Immature natural killer cell (primary cell): ENCODE data around the gene TUBGCP5. TPM values are rescaled to one million over a fixed set of nuclear protein-coding genes. Genes with fewer than 3 reads are reported as not detected.
"Not testable (repeated sequence)": the region's sequence is repeated elsewhere in the genome, so short reads cannot be mapped to it uniquely, and the experiment has no call there.

Source experiments
- DNase-seq, 3 donors: peaks; one replicate each; pipeline ENCODE4 v3.0.0; 2022; ENCODE audit warnings: mixed read lengths in 1 of 3
- H3K27ac Mint-ChIP-seq, 6 donors: one replicate each; pipeline ENCODE4 v1.8.0; 2020; ENCODE audit warnings: mixed read lengths in 6 of 6, mild to moderate bottlenecking in 5 of 6, inconsistent platforms in 4 of 6, moderate library complexity in 3 of 6
- H3K27me3 Mint-ChIP-seq, 3 donors: one replicate each; pipeline ENCODE4 v1.8.0; 2020 to 2021; ENCODE audit warnings: low read depth in 3 of 3, mild to moderate bottlenecking in 3 of 3, mixed read lengths in 3 of 3, moderate library complexity in 3 of 3, inconsistent platforms in 1 of 3
- H3K36me3 Mint-ChIP-seq, 3 donors: one replicate each; pipeline ENCODE4 v1.8.0; 2020; ENCODE audit warnings: mixed read lengths in 3 of 3, inconsistent platforms in 2 of 3, mild to moderate bottlenecking in 2 of 3
- H3K4me1 Mint-ChIP-seq, 2 donors: one replicate each; pipeline ENCODE4 v1.8.0; 2020; ENCODE audit warnings: inconsistent platforms in 2 of 2, mild to moderate bottlenecking in 2 of 2, mixed read lengths in 2 of 2, moderate library complexity in 1 of 2
- H3K4me3 Mint-ChIP-seq, 5 donors: one replicate each; pipeline ENCODE4 v1.8.0; 2020; ENCODE audit warnings: mild to moderate bottlenecking in 5 of 5, mixed read lengths in 5 of 5, inconsistent platforms in 3 of 5, moderate library complexity in 3 of 5
- H3K9me3 Mint-ChIP-seq, 6 donors: one replicate each; pipeline ENCODE4 v1.8.0; 2020; ENCODE audit warnings: mild to moderate bottlenecking in 6 of 6, mixed read lengths in 6 of 6, inconsistent platforms in 4 of 6, moderate library complexity in 3 of 6
- polyA plus RNA-seq, 3 donors: library from polyadenylated mRNA; unstranded; fragments of 300-500 nt; fragmentation: Illumina TruSeq; gene quantifications; one replicate each; pipeline ENCODE4 v1.2.3, GENCODE V29; 2021

TUBGCP5 gene
- polyA plus RNA-seq, 3 donors from 2014 or later, result 3.6 to 7.9 (median 4.8) TPM

GRCh38 chr15:23022156-23022555 lies 17.2 kb downstream of the TUBGCP5 start:
- no peak for DNase-seq
- no peaks in the 10 kb centered on the region for H3K27me3 Mint-ChIP-seq
- H3K4me3 Mint-ChIP-seq, result no peak overlapping the region
- H3K36me3 Mint-ChIP-seq, result peaks cover 10 to 46% (median 17%) of the 10 kb centered on the region in 3 donors
- no peaks in the 10 kb centered on the region for H3K9me3 Mint-ChIP-seq
- no peak overlapping the region for H3K27ac Mint-ChIP-seq
- H3K4me1 Mint-ChIP-seq, result no peaks in the 10 kb centered on the region

GRCh38 chr15:23014394-23015000 lies 24.9 kb downstream of the TUBGCP5 start:
- peaks cover 0 to 6% of the 10 kb centered on the region in 2 donors for H3K4me1 Mint-ChIP-seq
- no peaks in the 10 kb centered on the region for H3K9me3 Mint-ChIP-seq
- peaks cover 0 to 3% (median 0%) of the 10 kb centered on the region in 3 donors for H3K27me3 Mint-ChIP-seq
- no peak overlapping the region for H3K27ac Mint-ChIP-seq
- H3K4me3 Mint-ChIP-seq, result no peak overlapping the region
- H3K36me3 Mint-ChIP-seq, result peaks cover 17 to 36% (median 24%) of the 10 kb centered on the region in 3 donors
- DNase-seq, result no peak

- DNase-seq, result no peak
- H3K36me3 Mint-ChIP-seq, result peaks cover 17 to 38% (median 24%) of the 10 kb centered on the region in 3 donors
- peaks cover 0 to 6% of the 10 kb centered on the region in 2 donors for H3K4me1 Mint-ChIP-seq
- H3K27me3 Mint-ChIP-seq, result peaks cover 0 to 3% (median 0%) of the 10 kb centered on the region in 3 donors
- no peak overlapping the region for H3K27ac Mint-ChIP-seq
- H3K4me3 Mint-ChIP-seq, result no peak overlapping the region
- no peaks in the 10 kb centered on the region for H3K9me3 Mint-ChIP-seq
Measured at GRCh38 chr15:23013681-23014080, 25.7 kb downstream of the TUBGCP5 start.

- not testable (repeated sequence) for H3K4me3 Mint-ChIP-seq, DNase-seq, H3K4me1 Mint-ChIP-seq, H3K27ac Mint-ChIP-seq, H3K27me3 Mint-ChIP-seq, H3K9me3 Mint-ChIP-seq
- peaks cover 15 to 35% (median 24%) of the 10 kb centered on the region in 3 donors for H3K36me3 Mint-ChIP-seq
Measured at GRCh38 chr15:23012616-23013015, 26.8 kb downstream of the TUBGCP5 start.

DNA sequence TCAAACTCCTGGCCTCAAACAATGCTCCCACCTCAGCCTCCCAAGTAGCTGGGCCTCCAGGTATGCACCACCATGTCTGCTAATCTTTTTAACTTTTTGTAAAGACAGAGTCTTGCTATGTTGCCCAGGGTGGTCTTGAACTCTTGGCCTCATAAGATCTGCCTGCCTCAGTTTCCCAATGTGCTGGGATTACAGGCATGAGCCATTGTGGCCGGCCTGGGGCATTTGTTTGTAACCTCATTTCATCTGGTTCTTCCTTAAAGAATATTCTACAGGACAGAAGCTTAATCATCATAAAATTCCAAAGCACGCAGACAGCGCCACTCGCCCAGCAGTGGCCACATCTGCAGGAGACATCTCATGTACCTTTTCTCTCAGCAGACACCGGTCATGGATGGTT lies 35.6 kb downstream of the TUBGCP5 start:
- H3K9me3 Mint-ChIP-seq, result no peaks in the 10 kb centered on the region
- no peak overlapping the region for H3K4me3 Mint-ChIP-seq
- no peaks in the 10 kb centered on the region for H3K4me1 Mint-ChIP-seq
- H3K27me3 Mint-ChIP-seq, result peaks cover 0 to 2% (median 0%) of the 10 kb centered on the region in 3 donors
- no peak for DNase-seq
- H3K27ac Mint-ChIP-seq, result no peak overlapping the region
- peaks cover 24 to 64% (median 35%) of the 10 kb centered on the region in 3 donors for H3K36me3 Mint-ChIP-seq

DNA sequence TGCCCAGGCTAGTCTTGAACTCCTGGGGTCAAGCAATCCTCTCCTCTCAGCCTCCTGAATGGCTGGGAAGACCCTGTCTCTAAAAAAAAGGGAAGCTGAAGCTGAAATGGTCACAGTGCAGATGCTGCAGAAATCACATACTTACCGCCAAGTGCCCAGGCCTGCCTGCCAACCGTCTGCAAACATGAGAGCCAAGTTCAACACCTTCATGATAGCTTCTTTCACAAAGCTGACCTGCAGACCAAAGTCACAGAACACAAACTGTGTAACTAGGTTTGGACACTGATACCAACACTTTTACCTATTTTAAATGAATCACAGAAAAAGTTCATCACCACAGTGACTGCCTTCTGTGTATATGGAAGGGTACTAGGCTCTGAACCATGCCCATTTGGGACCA lies 36.4 kb downstream of the TUBGCP5 start:
- no peak for DNase-seq
- peaks cover 0 to 2% (median 0%) of the 10 kb centered on the region in 3 donors for H3K27me3 Mint-ChIP-seq
- H3K36me3 Mint-ChIP-seq, result peaks cover 24 to 61% (median 35%) of the 10 kb centered on the region in 3 donors
- H3K9me3 Mint-ChIP-seq, result no peaks in the 10 kb centered on the region
- H3K4me1 Mint-ChIP-seq, result no peaks in the 10 kb centered on the region
- no peak overlapping the region for H3K27ac Mint-ChIP-seq
- H3K4me3 Mint-ChIP-seq, result no peak overlapping the region

- DNase-seq, result no peak
- Mint-ChIP-seq H3K36me3 (peaks cover 16 to 31% (median 19%) of the 10 kb centered on the region in 3 donors), H3K27ac (peak overlapping the region in 1 of 6 donors; percentile 37), H3K4me1 (no peaks in the 10 kb centered on the region), H3K27me3 (peaks cover 0 to 4% (median 0%) of the 10 kb centered on the region in 3 donors), H3K4me3 (no peak overlapping the region), H3K9me3 (no peaks in the 10 kb centered on the region)
Measured at GRCh38 chr15:22995795-22996194, 43.6 kb downstream of the TUBGCP5 start.

DNA sequence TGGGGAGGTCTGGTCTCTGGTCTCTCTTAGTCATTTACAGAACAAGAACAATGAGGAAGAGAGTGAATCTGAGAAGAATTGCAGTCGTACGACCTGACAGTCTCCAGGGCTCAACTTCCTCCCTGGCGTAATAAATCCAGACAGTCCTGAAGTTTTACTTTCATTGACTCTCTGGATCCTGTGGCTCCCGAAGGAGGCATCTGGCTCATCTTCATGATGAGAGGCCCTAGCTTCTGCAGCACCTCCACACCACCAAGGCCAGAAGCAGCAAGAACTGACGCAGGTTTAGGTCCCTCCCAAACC lies 47.4 kb downstream of the TUBGCP5 start:
- Mint-ChIP-seq H3K4me3 (no peak overlapping the region), H3K27ac (no peak overlapping the region), H3K27me3 (peaks cover 0 to 2% (median 0%) of the 10 kb centered on the region in 3 donors), H3K9me3 (no peaks in the 10 kb centered on the region), H3K36me3 (peaks cover 12 to 18% (median 14%) of the 10 kb centered on the region in 3 donors), H3K4me1 (no peaks in the 10 kb centered on the region)
- DNase-seq, result no peak

- Mint-ChIP-seq H3K36me3 (peaks cover 4 to 10% (median 10%) of the 10 kb centered on the region in 3 donors), H3K27ac (no peak overlapping the region), H3K27me3 (peaks cover 0 to 2% (median 0%) of the 10 kb centered on the region in 3 donors), H3K4me1 (no peaks in the 10 kb centered on the region), H3K9me3 (no peaks in the 10 kb centered on the region), H3K4me3 (no peak overlapping the region)
- DNase-seq, result no peak
Measured at GRCh38 chr15:22989576-22990477, 49.5 kb downstream of the TUBGCP5 start.

- H3K4me3 Mint-ChIP-seq, result no peak overlapping the region
- DNase-seq, result no peak
- H3K27me3 Mint-ChIP-seq, result no peaks in the 10 kb centered on the region
- peaks cover 0 to 6% (median 5%) of the 10 kb centered on the region in 3 donors for H3K36me3 Mint-ChIP-seq
- no peaks in the 10 kb centered on the region for H3K4me1 Mint-ChIP-seq
- H3K9me3 Mint-ChIP-seq, result no peaks in the 10 kb centered on the region
- no peak overlapping the region for H3K27ac Mint-ChIP-seq
Measured at GRCh38 chr15:22988811-22989210, 50.6 kb downstream of the TUBGCP5 start.

DNA sequence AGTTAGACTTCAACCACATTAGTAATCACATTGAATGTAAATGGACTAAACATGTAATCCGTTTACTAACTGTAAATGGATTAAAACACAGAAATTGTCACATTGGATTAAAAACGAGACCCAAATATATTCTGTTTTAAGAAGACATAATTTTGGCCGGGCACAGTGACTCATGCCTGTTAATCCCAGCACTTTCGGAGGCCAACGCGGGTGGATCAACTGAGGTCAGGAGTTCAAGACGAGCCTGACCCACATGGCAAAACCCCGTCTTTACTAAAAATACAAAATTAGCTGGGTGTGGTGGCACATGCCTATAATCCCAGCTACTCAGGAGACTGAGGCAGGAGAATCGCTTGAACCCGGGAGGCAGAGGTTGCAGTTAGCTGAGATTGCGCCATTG lies 57.4 kb downstream of the TUBGCP5 start:
- H3K27ac Mint-ChIP-seq, DNase-seq, H3K36me3 Mint-ChIP-seq, H3K4me3 Mint-ChIP-seq, H3K9me3 Mint-ChIP-seq: not testable (repeated sequence)
- Mint-ChIP-seq H3K27me3 (peaks cover 9 to 24% (median 10%) of the 10 kb centered on the region in 3 donors), H3K4me1 (peaks cover 15 to 17% of the 10 kb centered on the region in 2 donors)

DNA sequence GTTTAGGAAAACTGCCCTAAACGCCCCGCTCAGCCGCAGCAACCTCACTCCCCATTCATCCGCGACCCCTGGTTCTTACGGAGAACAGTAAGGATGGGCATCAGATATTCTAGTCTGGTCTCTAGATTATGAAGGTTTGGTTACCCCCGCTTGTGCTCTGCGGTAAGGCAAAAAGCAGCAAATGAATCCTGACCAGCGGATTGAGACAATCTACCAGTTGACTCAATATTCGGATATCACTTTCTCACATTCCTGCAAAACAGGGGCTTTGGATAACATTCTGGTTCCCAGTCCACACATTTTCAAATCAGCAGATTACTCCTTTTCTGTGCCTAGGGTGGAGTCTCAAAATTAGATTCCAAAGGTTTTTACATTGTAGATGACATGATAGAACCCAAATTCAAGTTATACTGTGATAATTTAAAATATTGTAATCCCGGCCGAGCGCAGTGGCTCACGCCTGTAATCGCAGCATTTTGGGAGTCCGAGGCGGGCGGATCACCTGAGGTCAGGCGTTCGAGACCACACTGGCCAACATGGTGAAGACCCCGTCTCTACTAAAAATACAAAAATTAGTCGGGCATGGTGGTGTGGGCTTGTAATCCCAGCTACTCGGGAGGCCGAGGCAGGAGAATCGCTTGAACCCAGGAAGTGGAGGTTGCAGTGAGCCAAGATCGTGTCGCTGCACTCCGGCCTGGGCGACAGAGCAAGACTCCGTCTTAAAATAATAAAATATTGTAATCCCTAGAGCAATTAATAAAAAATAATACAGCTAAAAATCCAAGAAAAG lies 58.1 kb downstream of the TUBGCP5 start:
- H3K36me3 Mint-ChIP-seq, result no peaks in the 10 kb centered on the region
- H3K4me1 Mint-ChIP-seq, result peaks cover 15 to 17% of the 10 kb centered on the region in 2 donors
- DNase-seq, result no peak
- no peak overlapping the region for H3K27ac Mint-ChIP-seq
- H3K4me3 Mint-ChIP-seq, result peak overlapping the region; percentile 73 to 85 (median 75)
- peaks cover 0 to 3% (median 0%) of the 10 kb centered on the region in 6 donors for H3K9me3 Mint-ChIP-seq
- H3K27me3 Mint-ChIP-seq, result peaks cover 9 to 24% (median 10%) of the 10 kb centered on the region in 3 donors

DNA sequence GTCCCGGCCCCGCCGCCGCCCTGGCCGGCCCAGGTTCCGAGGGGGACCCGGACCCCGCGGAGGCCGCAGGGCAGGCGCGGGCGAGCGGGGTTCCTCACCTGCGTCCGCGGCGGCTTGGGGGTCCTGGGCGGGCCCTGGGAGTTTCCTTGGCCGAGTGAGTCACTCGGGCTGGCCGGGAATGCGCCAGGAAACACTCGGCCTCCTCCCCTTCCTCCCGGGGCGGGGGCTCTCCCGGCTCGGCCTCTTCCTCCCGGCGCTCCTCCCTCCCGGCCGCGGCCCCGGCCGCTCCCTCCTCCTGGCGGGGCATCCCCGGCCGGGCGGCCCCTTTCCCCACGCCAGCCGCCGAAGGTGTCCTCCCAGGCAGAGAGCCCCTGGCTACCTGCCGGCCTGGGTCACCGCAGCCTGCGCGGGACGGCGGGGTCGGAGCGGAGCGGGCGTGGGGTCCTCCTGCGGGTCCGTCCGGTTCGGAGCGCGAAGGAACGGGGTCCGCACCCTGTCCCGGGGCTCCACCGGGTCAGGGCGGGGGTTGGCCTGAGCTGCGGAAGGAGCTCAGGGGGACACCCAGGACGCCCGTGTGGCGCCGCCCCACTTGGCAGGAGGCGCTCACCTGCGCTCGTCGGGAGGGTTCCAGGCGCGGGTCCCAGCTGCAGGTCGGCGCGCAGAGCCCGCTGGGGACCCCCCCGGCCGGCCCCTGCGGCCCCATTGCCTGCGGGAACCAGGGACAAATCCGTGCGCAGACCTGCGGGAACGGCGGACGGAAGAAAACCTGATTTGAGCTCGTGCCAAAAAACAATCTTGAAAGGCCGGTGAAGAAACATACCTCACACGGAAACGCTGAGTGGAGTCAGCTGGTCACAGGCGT lies 58.9 kb downstream of the TUBGCP5 start, which contains the start of gene CYFIP1:
Gene CYFIP1, minus strand, starts transcription at position 180 of the 862 bp plus-strand sequence. CDS start 33,083 bp downstream, outside the sequence.
- H3K4me1 Mint-ChIP-seq, result peaks cover 15 to 17% of the 10 kb centered on the region in 2 donors
- peak within 1 kb of the TSS in 1 of 6 donors; percentile 1 for H3K27ac Mint-ChIP-seq
- DNase-seq, result peak in 1 of 3 donors; percentile 2
- H3K27me3 Mint-ChIP-seq, result peaks cover 9 to 24% (median 10%) of the 10 kb centered on the region in 3 donors
- peak within 1 kb of the TSS; percentile 85 to 95 (median 85) for H3K4me3 Mint-ChIP-seq
- H3K36me3 Mint-ChIP-seq, result no peaks in the 10 kb centered on the region
- peaks cover 0 to 3% (median 0%) of the 10 kb centered on the region in 6 donors for H3K9me3 Mint-ChIP-seq
